Uterus (tissue), 2 donors: ENCODE measurements around the gene LSAMP.

Source experiments
- CTCF ChIP-seq, 4 experiments: fragments of 200-600 bp in 2 of 4; fragments of 450-650 bp in 2 of 4; sonication (generic) in 2 of 4; IDR thresholded peaks; one replicate each; pipeline ENCODE4 v1.5.1; 2016 to 2019; ENCODE audit warnings: antibody characterized with exemption in 4 of 4, mild to moderate bottlenecking in 2 of 4, moderate library complexity in 1 of 4
- POLR2A ChIP-seq, 2 donors: fragments of 450-650 bp; IDR thresholded peaks; one replicate each; pipeline ENCODE4 v1.6.1; 2016; ENCODE audit warnings: antibody characterized with exemption in 2 of 2, mild to moderate bottlenecking in 1 of 2, moderate library complexity in 1 of 2

GRCh38 chr3:116337229-116337628, 108.1 kb downstream of the LSAMP start:
- TF ChIP-seq POLR2A (IDR thresholded peaks at IDR 0.05) (no peak), CTCF (IDR thresholded peaks at IDR 0.05) (no peak)
